ENCODE data around the gene RWDD4. TPM values are rescaled to one million over a fixed set of nuclear protein-coding genes. Genes with fewer than 3 reads are reported as not detected.

Gene RWDD4
- total RNA-seq: 14.1 and 15.1 TPM in 2 replicates

DNA sequence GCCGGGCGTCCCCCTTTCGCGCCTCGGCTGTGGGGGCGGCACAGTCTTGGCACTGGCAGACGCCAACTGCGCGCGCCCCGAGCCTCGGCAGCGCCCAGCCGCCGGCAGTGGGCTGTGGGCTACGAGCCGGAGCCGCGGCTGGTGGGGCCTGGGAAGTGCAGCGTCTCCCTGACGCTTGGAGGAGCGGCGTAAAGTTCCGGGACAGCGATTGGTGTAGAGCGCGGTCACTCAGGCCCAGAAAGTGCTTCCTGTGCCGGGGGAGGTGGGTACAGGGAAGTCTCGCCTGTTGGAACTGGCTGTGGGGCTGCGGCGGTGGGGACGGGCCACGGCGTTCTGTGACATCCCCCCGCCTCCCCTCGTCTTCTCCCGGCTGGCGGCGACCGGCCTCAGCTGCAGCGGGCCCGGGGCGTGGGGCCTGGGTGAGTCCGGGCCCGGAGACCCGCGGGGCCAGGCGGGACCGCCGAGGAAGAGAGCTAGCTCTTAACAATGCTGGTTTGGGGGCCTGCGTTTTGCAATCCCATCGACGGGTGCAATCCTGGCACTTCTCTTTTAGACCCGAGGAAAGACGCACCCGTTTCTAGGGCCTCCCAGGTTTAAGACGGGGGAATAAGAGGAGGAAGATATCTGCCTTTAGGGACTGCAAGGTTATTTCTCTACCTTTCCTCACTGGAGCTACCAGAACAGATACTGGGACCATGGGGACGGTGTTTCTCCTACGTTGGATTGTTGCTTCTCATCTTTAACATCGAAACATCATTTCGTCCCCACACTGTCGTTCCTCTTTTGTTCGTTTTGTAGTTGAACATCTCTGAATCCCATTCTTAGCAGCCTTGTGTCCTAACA lies at the start of gene RWDD4, which contains the start of gene TRAPPC11:
TSS of gene RWDD4 (minus strand) at position 157 of the 843 bp plus-strand sequence. CDS start 233 bp downstream, outside the sequence.
TSS of gene TRAPPC11 (plus strand) at position 265 of the 843 bp plus-strand sequence. CDS start 4,575 bp downstream, outside the sequence.
- intact Hi-C loops (cut with micrococcal nuclease): loop anchor here (1.0 to 5.0 kb wide), 8 partner anchors 37 to 1738 kb away; partner anchors contain the start of genes ANKRD37, CDKN2AIP and DCTD

DNA sequence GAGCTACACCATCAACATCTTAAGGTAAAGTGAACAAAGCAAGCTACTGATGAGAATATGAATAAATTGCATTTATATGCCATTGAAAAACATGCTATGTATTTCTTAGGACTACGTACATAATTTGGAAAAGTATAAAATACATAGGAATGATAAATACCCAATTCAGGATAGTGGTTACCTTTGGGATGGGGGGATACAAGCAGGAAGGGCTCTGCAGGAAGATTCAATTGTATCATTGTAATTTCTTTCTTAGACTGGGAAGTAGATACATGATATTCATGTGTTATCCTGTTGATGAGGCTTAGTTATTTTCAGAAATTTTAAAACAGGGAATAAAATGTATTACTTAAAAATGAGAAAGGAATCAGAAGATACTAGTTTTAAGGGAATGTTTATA lies 43.5 kb upstream of the RWDD4 start:
- intact Hi-C loops (cut with micrococcal nuclease): no loop called here

DNA sequence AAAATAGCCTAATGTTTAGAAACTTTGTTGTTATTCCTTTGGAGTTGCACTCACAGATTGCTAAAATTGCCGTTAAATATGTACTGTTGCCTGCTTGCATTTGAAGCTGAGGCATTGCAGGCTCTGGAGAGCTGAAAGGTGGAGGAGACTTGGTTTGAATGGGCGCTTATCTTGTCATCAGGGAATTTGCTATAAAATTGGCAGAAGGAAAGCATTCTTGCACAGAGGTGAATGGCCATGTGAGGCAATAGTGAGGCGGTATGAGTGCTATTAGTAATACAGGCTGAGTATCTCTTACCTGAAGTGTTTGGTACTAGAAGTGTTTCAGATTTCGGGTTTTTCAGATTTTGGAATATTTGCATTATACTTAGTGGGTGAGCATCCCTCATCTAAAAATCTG lies 41.4 kb upstream of the RWDD4 start:
- intact Hi-C loops (cut with micrococcal nuclease): no loop called here

DNA sequence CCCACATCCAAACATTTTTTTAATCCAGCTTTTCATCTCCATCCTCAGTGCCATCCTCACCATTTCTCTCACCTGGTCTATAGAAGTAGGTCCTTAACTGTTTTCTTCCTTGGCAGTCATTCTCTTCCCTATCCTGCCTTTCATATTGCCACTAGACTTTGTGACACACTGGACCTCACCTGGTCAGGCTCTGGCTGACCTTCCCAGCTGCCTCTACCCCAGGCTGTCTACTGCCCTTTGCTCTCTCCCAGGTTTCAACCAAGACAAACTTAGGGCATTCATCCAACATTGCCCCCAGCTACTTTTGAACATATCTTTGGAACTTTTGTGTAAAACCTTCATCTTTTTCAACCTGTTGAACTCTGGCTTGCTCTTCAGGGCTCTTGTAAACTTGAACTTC lies 39.9 kb upstream of the RWDD4 start:
- intact Hi-C loops (cut with micrococcal nuclease): no loop called here

DNA sequence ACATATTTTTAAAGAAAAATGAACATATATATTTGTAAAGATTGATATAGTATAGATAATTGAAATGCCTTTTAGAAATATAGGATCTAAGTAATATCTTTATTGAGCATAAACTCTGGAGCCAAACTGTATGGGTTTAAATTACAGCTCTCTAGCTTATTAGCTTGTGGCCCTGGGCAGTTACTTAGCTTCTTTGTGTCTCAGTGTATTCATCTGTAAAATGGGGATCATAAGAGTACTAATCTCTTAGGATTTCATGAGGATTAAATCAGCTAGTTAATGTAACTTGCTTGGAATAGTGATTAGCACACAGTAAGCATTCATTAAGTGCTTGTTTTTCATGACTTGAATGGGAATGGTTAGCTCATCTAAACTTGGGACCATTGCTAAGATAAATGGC lies 32.9 kb upstream of the RWDD4 start:
- intact Hi-C loops (cut with micrococcal nuclease): no loop called here

DNA sequence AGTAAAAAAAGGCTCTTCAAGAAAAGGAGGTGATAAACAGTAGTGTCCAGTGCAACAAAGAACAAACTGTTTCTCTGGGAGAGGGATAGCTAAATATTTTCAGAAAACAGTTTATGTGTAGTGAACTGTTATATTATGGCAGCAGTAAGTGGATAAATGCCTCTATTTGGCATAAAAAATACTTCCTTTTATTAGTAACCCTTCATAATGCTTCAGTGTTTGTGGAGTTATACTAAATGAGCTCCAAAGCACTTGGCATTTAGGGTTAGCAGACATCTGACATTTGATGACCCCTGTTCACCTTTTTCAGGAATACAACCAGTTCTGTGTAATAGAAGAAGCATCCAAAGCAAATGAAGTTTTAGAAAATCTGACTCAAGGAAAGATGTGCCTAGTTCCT lies 32.0 kb upstream of the RWDD4 start:
- intact Hi-C loops (cut with micrococcal nuclease): no loop called here

DNA sequence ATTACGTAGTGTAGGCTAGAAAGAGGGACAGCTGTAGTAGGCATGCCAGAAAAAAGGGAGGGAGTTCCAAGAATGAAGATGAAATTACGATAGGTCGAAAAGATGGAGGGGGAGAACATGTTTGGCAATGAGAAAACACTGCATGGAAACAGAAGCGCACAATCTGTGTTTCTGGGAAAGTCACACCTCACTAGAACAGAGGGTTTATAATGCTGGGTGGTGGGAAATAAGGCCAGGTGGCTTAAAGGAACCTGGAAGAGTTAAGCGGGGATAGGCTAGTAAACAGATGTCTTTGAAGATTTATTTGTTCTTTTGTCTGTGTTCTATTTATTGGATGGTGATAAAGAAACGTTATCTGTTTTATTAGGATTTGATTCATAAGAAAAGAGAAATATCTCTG lies 29.2 kb upstream of the RWDD4 start:
- intact Hi-C loops (cut with micrococcal nuclease): no loop called here

DNA sequence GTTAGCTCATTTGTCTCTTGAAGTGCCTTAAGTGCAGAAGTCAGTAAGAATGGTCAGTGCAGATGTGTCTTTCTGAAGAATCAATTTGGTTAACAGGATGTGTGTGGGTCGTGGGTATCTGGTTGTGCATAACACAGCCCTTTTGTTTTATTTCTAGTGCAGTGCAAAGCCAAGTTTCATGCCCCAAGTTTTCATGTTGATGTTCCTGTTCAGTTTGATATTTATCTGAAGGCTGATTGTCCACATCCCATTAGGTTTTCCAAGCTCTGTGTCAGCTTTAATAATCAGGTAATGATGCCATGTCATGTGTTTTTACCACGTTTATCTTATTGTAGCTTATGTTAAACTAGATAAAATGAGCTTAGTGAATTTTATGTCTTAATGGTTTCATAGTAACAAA lies 27.5 kb upstream of the RWDD4 start:
- intact Hi-C loops (cut with micrococcal nuclease): no loop called here

DNA sequence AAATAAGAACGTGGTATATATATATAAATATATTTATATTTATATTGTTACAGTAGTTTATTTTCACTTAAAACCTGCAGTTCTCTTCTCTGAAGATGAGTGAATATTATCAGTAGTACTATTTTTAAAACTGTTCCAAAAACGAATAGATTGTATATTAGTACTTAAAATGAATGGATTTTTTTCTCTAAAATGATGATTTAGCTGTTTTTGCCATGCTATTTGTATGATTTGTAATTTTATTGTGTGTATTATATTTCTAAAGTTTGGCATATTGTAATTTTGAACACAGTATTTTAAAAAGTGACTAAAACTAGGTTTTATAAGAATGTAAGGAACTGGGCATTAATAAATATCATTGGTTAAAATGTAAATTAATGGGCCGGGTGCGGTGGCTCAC lies 22.1 kb upstream of the RWDD4 start:
- intact Hi-C loops (cut with micrococcal nuclease): no loop called here

DNA sequence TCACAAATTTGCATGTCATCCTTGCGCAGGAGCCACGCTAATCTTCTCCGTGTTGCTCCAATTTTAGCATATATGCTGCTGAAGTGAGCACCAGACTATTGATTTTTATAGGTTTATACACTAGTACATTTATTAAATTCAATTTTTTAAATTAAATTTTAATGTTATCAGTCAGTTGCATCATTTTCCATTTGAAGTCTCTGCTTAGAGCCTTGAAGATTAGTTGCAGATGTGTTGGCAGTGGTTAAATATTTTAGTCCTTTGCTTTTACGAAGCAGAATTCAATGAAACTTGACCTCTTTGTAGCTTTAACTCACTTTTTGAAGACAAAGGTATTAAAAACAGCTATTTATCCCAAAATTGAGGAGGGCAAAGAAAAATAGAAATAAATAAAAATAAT lies 16.6 kb upstream of the RWDD4 start:
- intact Hi-C loops (cut with micrococcal nuclease): no loop called here

DNA sequence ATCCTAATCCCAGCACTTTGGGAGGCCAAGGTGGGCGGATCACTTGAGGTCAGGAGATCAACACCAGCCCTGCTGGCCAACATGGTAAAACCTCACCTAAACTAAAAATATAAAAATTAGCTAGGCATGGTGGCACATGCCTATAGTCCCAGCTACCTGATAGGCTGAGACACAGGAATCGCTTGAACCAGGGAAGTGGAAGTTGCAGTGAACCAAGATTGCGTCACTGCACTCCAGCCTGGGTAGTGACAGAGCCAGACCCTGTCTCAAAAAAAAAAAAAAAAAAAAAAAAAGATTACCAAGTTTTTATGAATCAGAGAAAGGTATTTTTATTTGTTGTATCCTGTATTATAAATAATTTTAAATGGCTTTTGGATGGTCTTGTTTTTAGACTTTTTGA lies 15.2 kb upstream of the RWDD4 start:
- intact Hi-C loops (cut with micrococcal nuclease): no loop called here

DNA sequence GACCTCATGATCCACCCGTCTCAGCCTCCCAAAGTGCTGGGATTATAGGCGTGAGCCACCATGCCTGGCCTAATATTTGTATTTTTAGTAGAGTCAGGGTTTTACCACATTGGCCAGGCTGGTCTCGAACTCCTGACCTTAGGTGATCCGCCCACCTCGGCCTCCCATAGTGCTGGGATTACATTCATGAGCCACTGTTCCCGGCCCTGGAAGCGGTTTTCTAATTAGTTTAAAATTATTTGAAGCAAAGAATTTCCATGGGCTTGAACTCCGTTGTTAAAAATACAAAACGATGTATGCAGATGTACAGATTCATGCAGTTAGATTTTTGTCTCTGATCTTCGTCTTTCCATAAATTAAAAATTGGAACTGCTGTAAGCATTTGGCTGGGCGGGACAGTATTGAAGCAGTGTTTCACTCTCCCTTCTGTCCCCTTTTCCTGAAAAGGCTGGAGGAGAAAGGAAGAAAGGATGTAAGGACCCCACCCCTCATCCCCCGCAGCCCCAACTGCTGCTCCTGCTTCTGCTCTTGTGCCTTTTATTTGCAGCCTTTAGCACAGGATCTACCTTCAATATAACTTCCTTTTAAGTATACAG lies 12.1 kb upstream of the RWDD4 start:
- intact Hi-C loops (cut with micrococcal nuclease): no loop called here

DNA sequence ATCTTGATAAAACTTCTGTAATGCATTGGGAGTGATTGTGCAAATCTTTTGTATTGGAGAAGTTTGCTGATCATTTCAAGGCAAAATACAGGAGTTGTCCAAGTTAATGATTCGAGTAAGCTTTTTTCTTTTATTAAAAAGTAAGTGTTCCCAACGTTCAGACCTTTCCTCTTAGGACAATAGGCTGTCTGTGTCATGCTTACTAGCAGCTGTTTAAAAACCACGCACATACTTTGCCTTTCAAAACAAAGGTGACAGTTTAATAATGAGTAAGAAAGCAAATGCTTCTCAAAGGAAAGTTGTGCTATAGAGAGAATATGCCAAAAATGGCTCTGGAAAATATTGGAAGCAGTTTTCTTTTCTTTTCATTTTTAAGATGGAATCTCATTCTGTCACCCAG lies 11.3 kb upstream of the RWDD4 start:
- intact Hi-C loops (cut with micrococcal nuclease): no loop called here

DNA sequence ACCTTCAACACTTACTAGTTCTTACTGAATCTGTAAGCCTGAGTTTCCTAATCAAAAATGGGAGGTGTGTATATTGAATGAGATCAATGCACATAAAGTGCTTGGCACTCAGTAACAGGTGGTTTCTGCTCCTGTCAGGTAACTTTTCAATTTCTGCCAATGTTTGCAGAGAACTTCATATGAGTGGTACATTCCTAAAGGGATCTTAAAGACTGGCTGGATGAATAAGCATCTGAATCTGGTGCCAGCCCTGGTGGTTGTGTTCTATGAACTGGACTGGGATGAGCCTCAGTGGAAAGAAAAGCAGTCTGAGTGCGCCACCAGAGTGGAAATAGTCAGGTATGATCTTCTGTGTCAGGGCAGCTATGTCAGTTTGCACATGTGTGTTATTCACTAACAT lies 7.1 kb upstream of the RWDD4 start:
- intact Hi-C loops (cut with micrococcal nuclease): no loop called here

DNA sequence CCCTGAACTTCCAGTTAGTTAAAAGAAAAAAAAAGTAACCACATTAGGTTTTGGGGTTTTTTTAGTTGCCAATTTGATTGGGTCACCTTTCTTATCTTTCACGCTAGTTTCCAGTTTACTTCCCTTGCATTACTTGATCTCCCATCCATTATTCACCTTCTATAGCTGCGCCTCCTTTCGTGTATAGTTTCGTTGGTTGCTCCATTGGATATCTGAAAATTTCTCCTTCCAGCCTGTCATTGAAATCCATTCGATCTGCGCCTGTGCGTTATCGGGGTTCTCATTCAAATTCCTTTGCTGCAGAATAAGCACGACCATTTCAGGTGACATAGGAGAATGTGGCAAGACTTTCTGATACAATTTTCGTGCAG lies 872 bp upstream of the RWDD4 start:
- intact Hi-C loops (cut with micrococcal nuclease): loop anchor here (1.0 to 5.0 kb wide), 8 partner anchors 38 to 1737 kb away; partner anchors contain the start of genes ANKRD37, CDKN2AIP and DCTD

DNA sequence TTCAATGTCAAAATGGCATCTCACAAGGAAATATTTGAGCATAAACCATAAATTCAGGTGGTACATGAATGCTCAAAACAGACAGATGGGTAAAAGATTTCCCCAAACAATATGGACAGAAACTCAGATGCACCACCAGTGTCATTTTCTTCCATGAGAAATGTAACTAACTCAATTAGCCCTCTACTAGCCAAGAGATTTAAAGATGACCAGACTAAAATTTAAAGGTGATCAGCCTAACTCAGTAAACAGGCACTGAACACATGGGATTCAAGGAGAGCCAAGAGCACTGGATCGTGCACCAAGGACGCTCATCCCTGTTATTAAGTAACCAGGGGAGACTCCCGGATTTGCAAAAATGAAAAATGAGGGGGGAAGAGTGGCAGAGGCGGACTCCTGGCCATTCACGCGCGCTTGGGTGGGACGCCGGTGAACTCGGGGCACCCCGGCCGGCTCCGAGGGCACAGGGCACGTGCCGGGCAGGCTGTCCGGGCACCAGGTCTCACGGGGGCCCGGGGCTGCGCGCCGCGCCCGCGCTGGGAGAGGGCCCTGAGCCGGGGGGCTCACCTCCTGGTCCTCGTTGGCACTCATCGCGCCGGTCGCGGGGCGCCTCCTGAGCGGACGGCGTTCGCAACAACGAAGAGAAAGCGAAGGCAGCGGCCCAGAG lies 490 bp downstream of the RWDD4 start:
- intact Hi-C loops (cut with micrococcal nuclease): loop anchor here (1.0 to 5.0 kb wide), 8 partner anchors 36 to 1738 kb away; partner anchors contain the start of genes ANKRD37, CDKN2AIP and DCTD

DNA sequence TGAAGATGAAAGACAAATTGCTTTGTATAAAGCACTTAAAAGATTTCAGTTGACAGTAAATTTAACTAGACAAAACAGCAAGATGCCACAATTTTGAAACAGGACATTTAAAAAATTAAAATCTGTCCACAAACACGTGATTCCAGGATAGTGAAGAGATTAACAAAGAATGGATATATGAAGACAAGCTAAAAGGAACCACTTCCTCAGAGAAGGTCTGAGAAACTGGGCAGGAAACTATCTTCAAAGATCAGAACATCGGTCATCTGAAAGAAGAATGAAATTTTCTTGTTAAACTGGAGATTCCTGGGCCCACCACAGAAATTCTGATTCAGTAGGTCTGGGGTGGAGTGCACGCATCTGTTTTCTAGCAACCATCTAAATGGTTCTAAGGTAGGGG lies 1.4 kb downstream of the RWDD4 start:
- intact Hi-C loops (cut with micrococcal nuclease): loop anchor here (5.0 kb wide), 4 partner anchors 35 to 880 kb away; partner anchors contain the start of gene DCTD

DNA sequence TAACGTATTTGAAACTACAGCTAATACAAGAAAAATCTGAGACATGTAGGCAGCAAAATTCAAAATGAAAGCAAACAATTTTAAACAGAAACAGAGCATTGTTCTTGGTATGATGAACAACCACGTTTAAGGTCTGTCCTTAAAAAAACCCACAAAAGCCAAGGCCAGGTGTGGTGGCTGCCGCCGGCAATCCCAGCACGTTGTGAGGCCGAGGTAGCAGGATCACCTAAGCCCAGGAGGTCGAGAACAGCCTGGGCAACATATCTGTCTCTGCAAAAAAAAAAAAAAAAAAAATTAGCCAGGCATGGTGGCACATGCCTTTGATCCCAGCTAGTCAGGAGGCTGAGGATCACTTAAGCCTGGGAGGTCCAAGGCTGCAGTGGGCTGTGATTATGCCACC lies 13.7 kb downstream of the RWDD4 start:
- intact Hi-C loops (cut with micrococcal nuclease): no loop called here

DNA sequence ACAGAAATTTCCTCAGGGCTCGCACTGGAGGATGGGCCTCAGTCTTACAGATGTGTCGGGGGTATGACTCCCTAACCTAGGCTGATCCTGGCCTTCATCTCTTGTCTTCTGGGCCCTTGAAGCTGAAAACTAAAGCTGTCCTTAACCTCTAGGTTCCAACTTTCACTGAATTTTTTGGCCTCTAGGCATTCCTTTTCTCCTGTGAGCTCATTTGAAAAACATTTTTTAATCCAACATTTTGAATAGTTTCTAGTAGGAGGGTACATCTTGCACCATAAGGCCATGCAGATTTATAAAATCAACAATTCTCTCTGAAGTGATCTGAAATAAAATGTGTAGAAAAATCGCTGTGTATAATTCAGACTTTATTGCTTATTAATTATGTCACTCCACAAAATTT lies 19.7 kb downstream of the RWDD4 start:
- intact Hi-C loops (cut with micrococcal nuclease): no loop called here

DNA sequence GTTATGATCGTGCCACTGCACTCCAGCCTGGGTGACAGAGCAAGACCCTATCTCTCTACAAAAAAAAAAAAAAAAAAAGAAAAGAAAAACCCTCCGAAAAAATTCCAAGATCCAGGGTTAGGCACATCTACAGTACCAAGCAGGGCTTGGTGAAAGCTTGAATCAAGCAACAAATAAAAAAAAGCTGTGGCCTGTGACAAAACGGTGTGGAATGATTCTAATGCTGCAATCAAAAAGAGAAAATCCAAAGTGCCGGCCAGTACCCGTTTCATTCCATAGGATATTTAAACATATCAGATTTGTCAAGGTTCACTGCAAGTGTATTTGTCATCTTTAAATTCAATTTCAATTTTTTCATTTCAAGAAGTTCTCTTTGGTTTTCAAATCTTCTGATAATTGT lies 20.5 kb downstream of the RWDD4 start:
- intact Hi-C loops (cut with micrococcal nuclease): no loop called here

DNA sequence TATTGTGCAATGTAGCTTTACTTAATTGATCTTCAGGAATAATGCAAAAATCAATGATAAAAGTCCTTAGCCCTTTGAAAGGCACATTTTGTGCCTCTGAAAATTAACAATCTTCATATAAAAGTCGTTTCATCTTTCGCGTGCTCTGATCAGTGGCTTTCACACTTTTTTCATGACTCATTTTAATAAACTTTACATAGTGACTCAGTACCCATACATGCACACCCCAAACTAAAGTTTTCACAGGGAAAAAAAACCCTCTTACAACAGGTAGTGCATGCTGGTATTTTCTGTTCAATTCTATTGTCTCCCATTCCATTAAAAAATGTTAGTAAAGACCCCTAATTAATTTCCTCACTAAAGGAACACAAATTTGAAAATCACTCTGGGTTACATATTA lies 21.5 kb downstream of the RWDD4 start:
- intact Hi-C loops (cut with micrococcal nuclease): no loop called here

DNA sequence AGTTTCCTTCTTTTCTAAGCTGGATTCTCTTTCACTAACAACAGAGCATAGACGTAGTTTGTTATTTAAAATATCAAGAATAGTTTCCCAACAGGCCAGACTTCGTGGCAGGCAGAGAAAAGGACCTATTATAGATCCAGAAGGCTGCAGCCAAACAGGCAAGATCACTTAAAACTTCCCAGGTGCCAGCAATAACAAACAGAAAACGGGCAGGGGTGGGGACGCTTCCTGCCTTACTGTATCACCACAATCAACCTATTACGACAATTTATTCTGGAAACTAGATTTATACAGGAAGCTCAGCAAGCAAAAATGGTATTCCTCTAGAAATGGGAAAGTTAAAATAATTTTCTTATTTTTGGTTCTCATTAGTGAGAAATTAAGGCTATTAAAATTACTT lies 22.1 kb downstream of the RWDD4 start:
- intact Hi-C loops (cut with micrococcal nuclease): no loop called here

Measured in T-helper 2 cell treated with Interferon-gamma antibody and Interleukin-4, amounts not matched to agents 100 ng/mL and 5 ng/mL, for 36 hours (primary cell).